ENCODE measurements around the gene TBXAS1. TPM values are rescaled to one million over a fixed set of nuclear protein-coding genes. Genes with fewer than 3 reads are reported as not detected.

The TBXAS1 gene
- total RNA-seq, 1 donor from 2014 or later, result 1.3 TPM

DNA sequence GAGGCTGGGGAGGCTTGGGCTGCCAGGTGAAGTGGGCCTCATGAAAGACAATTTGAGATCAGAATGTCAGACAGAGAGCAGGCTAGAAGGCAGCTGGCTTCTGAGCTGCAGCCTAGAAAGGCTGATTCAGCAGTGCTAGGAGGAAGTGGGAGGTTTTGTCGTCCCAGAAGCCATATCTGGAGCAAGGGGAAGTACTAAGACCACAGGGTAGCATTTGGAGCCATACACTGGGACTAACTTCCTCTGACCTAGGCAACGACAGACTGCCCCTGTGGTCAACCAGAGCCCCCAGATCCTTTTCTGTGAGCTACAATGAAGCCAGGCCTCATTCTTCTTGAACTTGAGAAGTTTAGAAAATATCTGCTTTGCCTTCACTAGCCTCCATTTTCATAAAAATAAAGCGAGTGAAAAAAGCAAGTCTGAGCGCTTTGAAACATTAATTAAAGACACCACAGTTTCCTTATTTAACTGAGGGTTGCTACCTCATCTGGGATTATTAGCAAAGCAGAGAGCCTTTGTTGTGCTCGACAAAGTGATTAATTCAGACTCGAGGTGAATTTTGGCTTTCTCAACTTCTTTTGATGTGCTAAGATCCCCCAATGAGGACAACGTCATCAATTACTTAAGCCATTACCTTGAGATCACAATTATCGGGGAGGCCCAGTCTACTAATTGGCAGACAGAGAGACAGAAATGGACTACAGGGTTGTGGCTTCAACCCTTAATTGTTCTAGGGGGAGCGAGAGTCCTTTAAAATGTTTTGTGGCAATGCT is 26.6 kb downstream of the TBXAS1 start:
- H3K27me3 Mint-ChIP-seq (ENCODE audit: unreplicated experiment), result no peaks in the 10 kb centered on the region
- H3K27ac Mint-ChIP-seq (ENCODE audit: unreplicated experiment), result no peak overlapping the region
- H3K4me1 Mint-ChIP-seq (ENCODE audit: unreplicated experiment), result peaks cover 6% of the 10 kb centered on the region
- DNase-seq (ENCODE audit: low spot score), result no peak
- H3K36me3 Mint-ChIP-seq (ENCODE audit: low read depth, unreplicated experiment), result no peaks in the 10 kb centered on the region
- no peak overlapping the region for H3K4me3 Mint-ChIP-seq (ENCODE audit: unreplicated experiment)
- no peak for TF ChIP-seq CTCF (IDR thresholded peaks at IDR 0.05; ENCODE audit: unreplicated experiment)
- H3K9me3 Mint-ChIP-seq (ENCODE audit: unreplicated experiment), result no peaks in the 10 kb centered on the region

GRCh38 chr7:139857791-139858190 is 28.7 kb downstream of the TBXAS1 start:
- H3K4me1 Mint-ChIP-seq (ENCODE audit: unreplicated experiment), result peaks cover 6% of the 10 kb centered on the region
- no peak for DNase-seq (ENCODE audit: low spot score)
- no peaks in the 10 kb centered on the region for H3K36me3 Mint-ChIP-seq (ENCODE audit: low read depth, unreplicated experiment)
- H3K27ac Mint-ChIP-seq (ENCODE audit: unreplicated experiment), result no peak overlapping the region
- H3K9me3 Mint-ChIP-seq (ENCODE audit: unreplicated experiment), result no peaks in the 10 kb centered on the region
- no peak for TF ChIP-seq CTCF (IDR thresholded peaks at IDR 0.05; ENCODE audit: unreplicated experiment)
- no peaks in the 10 kb centered on the region for H3K27me3 Mint-ChIP-seq (ENCODE audit: unreplicated experiment)
- H3K4me3 Mint-ChIP-seq (ENCODE audit: unreplicated experiment), result no peak overlapping the region

GRCh38 chr7:139860090-139860775 is 31.2 kb downstream of the TBXAS1 start:
- no peaks in the 10 kb centered on the region for H3K27me3 Mint-ChIP-seq (ENCODE audit: unreplicated experiment)
- H3K4me3 Mint-ChIP-seq (ENCODE audit: unreplicated experiment), result no peak overlapping the region
- DNase-seq (ENCODE audit: low spot score), result no peak
- no peaks in the 10 kb centered on the region for H3K36me3 Mint-ChIP-seq (ENCODE audit: low read depth, unreplicated experiment)
- H3K9me3 Mint-ChIP-seq (ENCODE audit: unreplicated experiment), result peaks cover 4% of the 10 kb centered on the region
- no peak overlapping the region for H3K27ac Mint-ChIP-seq (ENCODE audit: unreplicated experiment)
- no peak for TF ChIP-seq CTCF (IDR thresholded peaks at IDR 0.05; ENCODE audit: unreplicated experiment)
- H3K4me1 Mint-ChIP-seq (ENCODE audit: unreplicated experiment), result peaks cover 2% of the 10 kb centered on the region

DNA sequence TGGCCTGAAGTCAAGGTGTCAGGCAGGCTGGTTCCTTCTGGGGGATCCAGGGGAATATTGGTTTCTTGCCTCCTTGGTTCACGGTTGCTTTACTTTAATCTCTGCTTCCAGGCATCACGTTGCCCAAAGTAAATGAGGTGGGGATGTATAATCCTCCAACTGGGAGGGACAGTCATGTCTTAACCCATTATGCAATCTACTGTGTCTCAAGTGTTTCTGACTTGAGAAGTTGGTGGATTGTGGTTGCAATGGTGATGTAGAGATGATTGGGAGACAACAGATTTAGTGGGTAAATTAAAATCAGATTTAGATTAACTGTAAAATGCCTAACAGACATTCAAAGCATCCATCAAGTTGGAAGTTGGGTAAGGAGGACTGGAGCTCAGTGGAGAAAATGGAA is 32.7 kb downstream of the TBXAS1 start:
- no peaks in the 10 kb centered on the region for H3K27me3 Mint-ChIP-seq (ENCODE audit: unreplicated experiment)
- no peaks in the 10 kb centered on the region for H3K4me1 Mint-ChIP-seq (ENCODE audit: unreplicated experiment)
- H3K36me3 Mint-ChIP-seq (ENCODE audit: low read depth, unreplicated experiment), result no peaks in the 10 kb centered on the region
- H3K9me3 Mint-ChIP-seq (ENCODE audit: unreplicated experiment), result peaks cover 4% of the 10 kb centered on the region
- DNase-seq (ENCODE audit: low spot score), result no peak
- no peak overlapping the region for H3K4me3 Mint-ChIP-seq (ENCODE audit: unreplicated experiment)
- no peak for TF ChIP-seq CTCF (IDR thresholded peaks at IDR 0.05; ENCODE audit: unreplicated experiment)
- no peak overlapping the region for H3K27ac Mint-ChIP-seq (ENCODE audit: unreplicated experiment)
